ENCODE measurements around the gene LYPD3.

LYPD3 gene

DNA sequence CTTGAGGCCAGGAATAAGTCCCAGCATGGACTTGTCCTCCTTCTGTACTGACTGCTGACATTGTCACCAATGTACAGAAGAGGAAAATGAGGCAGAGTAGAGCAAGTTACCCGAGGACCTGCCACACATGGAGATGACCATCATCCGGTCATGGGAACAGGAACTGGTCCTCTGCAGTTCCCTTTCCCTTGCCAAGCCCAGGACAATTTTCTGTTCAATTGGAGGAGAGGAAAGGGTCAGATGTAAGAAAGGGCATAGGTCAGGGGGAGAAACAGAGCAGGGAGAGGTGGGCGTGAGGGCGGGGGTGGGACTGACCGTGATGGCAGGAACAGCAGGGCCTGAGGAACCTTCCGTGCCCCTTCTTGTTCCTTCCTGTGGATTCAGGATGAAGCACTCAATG lies 20.5 kb upstream of the LYPD3 start:
- no peak for DNase-seq (ENCODE audit: low read depth in 2 of 2)

DNA sequence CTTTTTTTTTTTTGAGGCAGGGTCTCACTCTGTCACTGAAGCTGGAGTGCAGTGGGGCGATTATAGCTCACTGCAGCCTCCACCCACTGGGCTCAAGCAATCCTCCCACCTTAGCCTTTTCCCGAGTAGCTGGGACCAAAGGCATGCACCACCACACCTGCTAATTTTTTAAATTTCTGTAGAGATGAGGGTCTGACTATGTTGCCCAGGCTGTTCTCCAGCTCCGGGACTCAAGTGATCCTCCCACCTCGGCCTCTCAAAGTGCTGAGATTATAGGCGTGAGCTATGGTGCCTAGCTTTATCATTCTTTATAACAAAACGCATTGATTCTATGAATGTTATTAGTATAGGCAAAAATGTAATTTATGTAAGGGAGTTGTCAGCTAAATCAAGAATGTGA lies 17.9 kb upstream of the LYPD3 start:
- no peak for DNase-seq (ENCODE audit: low read depth in 2 of 2)

DNA sequence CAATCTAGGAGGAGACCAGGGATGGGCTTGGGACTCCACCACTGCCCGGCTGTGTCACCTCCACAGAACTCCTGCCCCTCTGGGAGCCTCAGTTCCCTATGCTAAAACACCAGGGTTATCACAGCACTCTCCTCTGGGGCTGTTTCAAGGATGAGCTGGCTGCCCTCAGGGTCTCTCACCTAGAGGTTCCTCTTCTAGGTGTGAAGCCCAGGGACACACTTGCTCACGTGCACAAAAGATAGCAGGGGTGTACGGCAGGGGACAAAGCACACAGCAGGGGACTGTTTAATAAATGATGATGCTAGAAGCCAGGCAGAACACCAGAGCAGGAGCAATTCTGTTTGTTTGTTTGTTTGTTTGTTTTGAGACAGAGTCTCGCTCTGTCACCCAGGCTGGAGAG lies 16.8 kb upstream of the LYPD3 start:
- no peak for DNase-seq (ENCODE audit: low read depth in 2 of 2)

DNA sequence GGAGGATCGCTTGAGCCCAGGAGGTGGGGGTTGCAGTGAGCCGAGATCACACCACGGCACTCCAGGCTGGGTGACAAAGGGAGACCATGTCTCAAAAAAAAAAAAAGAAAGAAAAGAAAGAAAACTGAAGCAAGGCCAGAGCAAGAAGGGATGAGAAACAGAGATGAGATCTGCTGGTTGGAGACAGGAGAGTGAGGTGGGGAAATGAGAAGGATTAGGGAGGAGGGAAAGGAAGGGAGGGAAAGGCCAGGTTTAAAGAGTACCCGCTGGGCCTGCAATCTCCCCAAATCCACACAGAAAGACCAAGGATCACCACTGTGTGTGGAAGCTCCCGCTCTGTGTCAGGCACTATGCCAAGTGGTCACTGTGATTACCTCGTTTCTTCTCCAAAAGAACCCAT lies 16.3 kb upstream of the LYPD3 start:
- no peak for DNase-seq (ENCODE audit: low read depth in 2 of 2)

DNA sequence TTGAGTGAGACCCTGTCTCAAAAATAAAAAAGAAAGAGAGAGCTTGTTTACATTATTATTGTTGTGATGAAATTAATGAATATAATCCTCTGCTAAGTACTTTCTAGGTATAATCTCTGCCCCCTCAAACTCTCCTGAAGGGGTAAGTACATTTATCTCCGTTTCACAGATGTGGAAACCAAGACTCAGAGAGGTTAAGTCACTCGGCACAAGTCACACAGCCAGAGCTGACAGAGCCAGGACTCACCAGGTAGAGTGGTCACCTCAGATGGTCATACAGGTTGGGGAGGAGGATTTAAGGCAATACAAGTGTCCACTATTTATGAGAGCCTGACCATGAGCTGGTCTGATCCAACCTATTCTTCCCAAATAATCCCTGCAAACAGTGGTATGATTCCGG lies 15.2 kb upstream of the LYPD3 start:
- DNase-seq (ENCODE audit: low read depth in 2 of 2) = no peak

DNA sequence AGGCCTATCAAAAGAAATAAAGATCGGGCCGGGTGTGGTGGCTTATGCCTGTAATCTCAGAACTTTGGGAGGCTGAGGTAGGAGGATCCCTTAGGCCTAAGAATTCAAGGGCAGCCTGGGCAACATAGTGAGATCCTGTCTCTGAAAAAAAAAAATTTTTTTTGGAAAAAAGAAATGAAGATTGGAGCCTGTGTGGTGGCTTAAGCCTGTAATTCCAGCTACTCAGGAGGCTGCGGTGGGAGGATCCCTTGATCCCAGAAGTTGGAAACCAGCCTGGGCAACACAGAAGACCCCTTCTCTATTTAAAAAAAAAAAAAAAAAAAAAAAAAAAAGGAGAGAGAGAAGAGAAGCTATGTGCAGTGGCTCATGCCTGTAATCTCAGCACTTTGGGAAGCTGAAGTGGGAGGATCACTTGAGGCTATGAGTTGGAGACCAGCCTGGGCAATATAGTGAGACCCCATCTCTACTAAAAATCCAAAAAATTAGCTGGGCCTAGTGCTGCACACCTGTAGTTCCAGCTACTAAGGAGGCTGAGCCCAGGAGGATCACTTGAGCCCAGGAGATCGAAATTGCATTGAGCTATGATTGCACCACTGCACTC lies 14.7 kb upstream of the LYPD3 start:
- no peak for DNase-seq (ENCODE audit: low read depth in 2 of 2)

DNA sequence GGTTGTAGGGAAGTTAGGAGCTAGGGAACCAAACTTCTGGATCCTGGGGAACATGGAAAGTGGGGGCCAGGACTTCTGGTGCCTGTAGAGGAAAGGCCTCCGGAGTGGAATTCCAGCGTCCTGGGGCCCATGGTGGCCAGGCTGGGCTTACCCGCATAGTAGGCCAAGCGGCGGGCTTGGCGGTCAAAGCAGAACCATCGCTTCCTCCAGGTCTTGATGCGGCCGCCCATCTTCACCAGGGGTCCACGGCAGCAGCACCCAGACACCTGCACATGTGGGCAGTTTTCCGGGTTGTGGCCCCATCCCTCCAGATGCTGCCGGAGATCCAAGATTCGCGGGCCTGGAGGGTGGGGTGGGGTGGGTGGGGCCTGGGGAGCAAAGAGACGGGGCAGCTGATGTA lies 13.8 kb upstream of the LYPD3 start:
- no peak for DNase-seq (ENCODE audit: low read depth in 2 of 2)

DNA sequence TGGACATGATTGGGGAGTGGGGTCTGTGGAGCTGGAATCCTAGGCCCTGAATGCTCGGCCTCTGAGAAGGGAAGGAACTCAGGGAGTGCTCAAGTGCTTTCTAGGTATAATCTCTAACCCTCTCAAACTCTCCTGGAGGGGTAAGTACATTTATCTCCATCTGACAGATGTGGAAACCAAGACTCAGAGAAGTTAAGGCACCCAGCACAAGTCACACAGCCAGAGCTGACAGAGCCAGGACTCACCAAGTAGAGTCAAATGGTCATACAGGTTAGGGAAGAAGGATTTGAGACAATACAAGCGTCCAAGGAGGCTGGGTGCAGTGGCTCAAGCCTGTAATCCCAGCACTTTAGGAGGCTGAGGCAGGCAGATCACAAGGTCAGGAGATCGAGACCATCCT lies 12.9 kb upstream of the LYPD3 start:
- no peak for DNase-seq (ENCODE audit: low read depth in 2 of 2)

DNA sequence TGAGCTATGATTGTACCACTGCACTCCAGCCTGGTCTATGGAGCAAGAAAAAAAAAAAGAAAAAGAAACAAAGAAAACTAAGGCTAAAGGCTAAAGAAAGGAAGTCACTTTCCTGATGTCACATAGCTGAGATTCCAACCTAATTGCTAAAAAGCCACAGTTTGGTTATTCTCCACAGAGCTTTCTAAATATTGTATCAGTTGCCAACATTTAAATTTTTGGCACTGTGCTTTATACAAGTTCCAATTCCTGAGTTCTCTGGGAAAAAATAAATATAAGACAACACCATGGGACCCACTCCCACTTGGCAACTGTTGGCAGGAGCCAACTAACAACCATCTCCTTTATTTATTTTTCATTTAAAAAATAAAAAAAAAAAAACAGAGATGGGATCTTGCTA lies 11.2 kb upstream of the LYPD3 start:
- DNase-seq (ENCODE audit: low read depth in 2 of 2) = no peak

DNA sequence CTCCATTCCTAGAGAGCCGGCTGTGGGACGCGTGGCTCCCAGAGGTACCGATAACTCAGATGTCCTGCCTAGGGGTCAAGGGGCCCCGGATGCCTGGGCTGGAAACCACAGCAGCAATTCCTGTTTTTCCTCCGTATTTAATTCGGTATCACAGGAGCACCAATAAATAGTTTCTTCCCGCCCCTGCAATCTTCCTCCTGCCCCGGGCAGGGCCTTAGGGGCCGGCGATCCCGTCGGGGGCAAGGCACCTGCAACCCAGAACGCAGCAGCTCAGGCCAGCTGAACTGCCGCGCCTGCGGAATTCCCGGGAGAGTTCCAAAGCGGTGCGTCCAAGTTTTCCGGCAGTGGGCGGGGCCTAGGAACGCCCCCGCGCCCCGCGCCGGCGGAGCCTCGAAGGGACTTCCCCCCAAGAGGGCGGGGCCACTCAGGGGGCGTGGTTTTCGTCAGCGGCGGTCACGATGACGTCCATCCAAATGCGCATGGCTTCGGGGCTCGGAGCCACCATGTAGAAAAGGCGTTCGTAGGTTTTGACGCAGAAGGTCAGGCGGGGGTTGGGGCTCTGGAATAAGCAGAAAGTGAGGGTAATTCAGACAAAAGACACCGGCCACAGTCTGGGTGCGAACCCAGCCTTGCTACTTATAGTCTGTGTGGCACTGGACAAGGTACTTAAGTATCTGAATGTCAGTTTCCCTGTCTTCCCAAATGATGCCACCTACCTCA lies 9.7 kb upstream of the LYPD3 start:
- peak; percentile 88 to 97 for DNase-seq (ENCODE audit: low read depth in 2 of 2)

DNA sequence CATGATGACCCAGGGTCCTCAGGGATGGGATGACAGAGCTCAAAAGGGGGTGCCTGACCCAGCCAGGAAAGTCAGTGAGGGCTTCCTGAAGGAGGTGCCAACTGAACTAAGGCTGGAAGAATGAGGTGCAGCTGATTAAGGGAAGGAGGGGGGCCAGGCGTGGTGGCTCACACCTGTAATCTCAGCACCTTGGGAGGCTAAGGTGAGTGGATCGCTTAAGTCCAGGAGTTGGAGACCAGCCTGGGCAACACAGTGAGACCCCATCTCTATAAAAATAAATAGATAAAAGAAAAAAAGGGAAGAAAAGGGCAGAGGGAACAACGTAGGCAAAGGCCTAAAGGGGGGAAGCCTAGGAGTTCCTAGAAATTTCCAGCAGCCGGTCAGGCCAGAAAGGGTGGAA lies 9.1 kb upstream of the LYPD3 start:
- DNase-seq (ENCODE audit: low read depth in 2 of 2) = no peak

DNA sequence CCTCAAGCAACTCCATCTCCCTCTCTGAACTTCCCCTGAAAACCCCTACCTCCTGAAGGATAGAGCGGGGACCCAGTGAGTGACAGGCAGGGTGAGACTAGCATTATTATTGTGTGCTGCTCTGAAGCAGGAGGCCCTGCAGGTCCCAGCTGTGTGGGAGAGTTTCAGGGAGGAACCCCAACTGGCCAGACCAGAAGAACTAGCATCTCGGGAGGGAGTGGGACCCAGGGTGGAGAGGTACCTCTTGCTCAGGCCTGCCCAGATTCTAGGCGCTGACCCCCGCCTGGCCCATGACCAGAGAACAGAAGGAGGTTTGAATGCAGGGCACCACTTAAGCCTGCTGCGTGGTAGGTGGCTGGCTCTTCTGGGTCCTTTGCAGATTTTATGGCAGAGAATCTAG lies 5.7 kb upstream of the LYPD3 start:
- DNase-seq (ENCODE audit: low read depth in 2 of 2) = no peak

DNA sequence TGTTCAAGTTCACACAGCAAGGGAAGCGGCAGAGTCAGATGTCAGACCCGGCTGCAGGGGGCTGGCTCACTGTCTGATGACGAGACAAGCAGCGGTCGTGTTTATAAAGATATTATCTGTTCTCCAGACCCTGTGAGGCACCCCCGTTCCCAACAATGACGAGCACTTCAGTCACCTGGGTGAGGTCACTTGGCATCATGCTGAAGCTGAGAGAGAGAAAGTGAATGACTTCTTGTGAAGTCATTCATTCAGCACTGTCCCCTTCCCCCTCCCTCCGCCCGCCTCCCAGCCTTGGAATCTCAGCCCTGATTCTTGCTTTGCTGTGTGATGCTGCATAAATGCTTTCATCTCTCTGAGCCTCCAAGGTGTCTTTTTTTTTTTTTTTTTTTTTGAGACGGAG lies 4.9 kb upstream of the LYPD3 start:
- peak in 1 of 2 experiments; percentile 17 for DNase-seq (ENCODE audit: low read depth in 2 of 2)

DNA sequence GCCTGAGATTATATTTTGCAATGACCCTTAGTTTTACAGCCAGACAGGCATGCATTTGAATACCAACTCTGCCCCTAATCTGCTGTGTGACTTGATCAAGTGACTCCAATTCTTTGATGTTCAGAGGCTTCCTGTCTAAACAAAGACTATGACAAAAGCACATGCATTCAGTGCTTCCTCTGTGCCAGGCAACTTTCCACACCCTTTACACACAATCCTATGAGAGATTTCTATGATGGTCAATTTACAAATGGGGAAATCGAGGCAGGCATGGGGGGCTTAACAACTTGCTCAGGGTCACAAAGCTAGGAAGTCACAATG lies 3.7 kb upstream of the LYPD3 start:
- DNase-seq (ENCODE audit: low read depth in 2 of 2) = no peak

DNA sequence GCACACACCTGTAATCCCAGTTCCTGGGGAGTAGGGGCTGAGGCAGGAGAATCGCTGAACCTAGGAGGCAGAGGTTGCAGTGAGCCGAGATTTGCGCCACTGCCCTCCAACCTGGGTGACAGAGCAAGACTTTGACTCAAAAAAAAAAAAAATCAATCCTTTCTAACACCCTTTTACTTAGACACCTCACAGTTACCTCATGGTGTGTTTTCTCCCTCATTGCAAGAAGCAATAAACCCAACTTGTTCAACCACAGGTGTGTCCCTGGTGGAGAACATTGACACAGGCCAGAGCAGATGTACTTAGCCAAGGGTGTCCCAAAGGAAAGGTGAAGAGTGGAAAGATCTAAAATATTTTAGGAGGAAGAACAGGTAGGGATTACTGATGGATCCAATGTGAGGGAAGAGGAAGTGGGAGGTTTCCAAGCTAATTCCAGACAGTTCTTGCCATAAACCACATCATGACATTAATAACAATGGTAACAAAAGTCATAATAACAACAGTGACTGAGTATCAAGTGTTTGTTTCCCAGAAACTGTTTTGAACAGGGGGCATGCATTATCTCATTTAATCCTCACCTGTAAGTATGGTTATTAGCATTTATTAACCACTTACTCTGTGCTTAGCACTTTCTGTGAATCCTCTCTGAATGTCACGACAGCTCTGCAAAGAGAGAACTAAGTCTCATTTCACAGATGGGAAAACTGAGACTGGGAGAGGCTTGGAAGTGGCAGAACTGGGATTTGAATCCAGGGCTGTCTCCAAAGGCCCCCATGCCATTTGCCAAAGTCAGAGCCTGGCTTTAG lies 3.1 kb upstream of the LYPD3 start:
- no peak for DNase-seq (ENCODE audit: low read depth in 2 of 2)

DNA sequence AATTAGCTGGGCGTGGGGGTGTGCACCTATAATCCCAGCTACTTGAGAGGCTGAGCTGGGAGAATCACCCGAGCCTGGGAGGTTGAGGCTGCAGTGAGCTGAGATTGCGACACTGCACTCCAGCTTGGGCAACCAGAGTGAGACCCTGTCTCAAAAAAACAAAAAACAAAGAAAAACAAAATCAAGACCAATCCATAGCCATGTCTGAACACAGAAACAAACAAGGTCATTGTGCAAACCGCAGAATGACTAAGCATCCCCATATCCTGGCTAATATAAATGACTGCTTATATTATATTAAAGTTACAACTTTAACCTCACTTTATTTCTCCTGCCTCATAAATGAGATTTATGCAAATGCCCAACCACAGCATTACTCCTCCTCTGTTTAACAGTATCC lies 2.3 kb upstream of the LYPD3 start:
- no peak for DNase-seq (ENCODE audit: low read depth in 2 of 2)

DNA sequence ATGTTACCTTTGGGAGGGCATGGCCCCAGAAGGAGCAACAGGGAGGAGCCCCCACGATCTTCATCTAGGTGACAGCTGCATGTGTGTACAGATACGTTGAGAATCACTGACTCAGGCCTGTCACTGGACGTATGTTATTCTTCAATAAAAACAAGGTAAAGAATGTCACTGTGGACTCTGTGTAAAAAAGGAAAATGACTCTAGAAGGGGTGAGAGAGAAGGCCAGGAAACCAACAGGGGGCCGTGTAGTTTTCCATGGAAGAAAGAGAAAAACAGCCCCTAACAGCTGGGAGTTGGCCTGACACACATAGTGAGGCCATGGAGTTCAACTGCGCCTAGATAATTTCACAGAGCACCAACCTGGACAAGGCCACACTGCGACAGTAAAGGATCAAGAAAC lies 1.9 kb upstream of the LYPD3 start:
- DNase-seq (ENCODE audit: low read depth in 2 of 2) = no peak

DNA sequence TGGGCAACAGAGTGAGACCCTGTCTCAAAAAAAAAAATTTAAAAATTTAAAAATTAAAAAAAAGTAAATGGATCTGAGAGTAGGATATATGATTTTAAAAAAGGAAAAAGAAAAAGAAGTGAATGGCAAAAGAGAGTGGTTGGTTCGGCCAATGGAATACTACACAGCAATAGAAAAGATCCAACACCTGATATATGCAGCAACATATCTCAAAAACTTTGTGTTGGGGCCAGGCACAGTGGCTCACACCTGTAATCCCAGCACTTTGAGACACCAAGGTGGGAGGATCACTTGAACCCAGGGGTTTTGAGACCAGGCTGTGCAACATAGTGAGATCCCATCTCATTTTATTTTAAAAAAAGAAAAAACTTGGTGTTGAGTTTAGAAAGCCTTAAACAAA lies 1.4 kb upstream of the LYPD3 start:
- DNase-seq (ENCODE audit: low read depth in 2 of 2) = no peak

DNA sequence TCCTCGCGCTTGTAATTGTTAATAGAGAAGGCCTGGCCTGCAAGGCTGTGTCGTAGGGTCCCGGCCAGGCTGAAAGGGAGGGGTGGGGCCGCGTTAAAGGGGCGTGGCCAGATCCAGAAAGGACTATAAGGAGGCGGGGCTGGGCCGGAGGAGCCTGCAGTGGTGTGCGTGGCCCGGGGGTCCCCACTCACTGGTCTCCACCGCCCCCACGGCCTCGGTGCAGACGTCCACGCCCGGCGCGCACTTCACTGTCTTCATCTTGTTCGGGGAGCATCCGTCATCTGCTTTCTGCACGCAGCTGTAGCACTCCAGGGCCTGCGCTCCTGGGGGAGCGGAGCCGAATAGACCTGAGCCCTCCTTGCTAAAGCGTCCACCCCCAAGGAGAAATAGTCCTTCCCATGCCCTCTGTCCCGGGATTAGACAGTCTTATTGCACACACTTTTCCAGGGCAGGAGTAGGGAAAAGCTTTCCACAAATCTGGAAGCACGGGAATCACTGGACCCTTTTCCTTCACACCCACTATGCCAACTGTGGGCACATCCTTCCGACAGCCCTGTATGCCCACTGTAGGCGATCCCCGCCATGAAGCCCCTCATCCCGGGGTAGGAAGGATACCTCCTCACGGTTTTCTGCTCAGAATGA lies 1.2 kb downstream of the LYPD3 start:
- peak; percentile 46 to 69 for DNase-seq (ENCODE audit: low read depth in 2 of 2)

DNA sequence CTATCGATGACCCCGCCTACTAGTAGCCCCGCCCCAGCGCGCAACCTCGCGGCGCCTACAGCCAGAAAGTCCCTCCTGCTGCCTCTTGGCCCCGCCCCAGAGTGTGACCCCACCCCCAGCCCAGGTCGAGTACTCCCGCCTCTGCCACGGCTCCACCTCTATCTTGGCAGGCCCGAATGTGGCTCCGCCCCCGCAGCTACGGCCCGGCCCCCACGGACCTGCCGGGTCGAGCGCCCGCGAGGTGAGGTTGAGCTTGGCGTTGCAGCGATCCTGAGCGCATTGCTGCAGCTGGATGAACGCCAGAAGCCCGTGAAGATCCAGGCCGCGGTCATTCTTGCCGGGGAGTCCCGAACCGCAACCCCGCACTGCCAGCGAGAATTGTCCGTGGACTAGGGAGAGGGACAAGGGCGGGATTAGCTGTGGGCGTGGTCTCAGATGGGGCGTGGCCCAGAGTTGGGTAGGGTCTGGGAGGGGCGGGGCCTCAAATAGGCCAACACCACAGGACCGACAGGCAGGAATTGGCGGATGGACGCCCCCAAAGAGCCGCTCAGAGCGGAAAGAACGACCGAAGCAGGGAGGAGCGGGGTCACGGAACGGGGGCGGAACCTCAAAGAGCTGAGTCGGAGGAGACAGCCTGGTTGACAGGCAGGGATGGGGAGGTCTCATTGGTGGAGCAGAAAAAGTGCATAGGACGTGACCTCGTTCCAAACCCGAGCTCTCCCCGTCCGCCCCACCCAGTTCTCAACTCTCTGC lies 1.9 kb downstream of the LYPD3 start:
- DNase-seq (ENCODE audit: low read depth in 2 of 2) = peak; percentile 97 to 100

DNA sequence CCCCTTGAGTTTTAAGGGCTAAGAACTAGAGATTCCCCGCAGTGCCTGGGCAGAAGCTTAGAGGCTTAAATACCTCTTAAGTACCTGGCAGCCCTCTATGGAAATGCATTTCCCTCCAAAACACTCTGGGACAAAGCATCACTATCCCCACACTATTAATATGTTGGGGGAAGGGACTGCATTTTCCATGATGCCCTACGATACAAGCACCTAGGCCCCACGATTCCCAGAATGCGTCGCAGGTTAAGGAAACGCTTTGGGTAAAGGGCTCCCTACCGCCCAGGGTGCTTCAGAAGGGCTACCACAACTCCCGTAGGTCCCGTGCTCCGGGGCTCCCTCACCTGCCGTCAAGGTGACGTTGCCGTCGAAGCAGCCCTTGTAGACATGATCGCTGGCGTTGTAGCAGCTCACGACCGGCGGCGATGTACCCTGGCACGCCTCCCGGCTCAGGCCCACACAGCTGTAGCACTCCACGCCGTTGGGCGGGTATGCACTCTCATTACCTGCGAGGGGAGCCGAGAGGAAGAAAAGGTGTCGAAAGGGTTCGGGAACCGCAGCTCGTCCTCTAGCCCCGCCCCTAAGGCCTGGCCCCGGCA lies 2.5 kb downstream of the LYPD3 start:
- no peak for DNase-seq (ENCODE audit: low read depth in 2 of 2)

DNA sequence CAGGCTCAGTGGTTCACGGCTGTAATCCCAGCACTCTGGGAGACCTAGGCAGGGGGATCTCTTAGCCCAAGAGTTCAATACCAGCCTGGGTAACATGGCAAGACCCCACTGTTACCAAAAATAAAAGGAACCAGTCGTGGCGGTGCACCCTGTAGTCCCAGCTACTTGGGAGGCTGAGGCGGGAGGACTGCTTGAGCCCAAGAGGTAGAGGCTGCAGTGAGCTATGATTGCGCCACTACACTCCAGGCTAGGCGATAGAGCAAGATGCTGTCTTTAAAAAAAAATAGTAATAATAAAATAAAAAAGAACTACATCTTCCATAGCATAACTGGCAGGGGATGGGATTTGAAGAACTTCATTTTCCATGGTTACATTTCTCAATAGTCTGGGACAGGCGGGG lies 3.0 kb downstream of the LYPD3 start:
- DNase-seq (ENCODE audit: low read depth in 2 of 2) = no peak
